ENCODE results near the gene RNF223. TPM values are rescaled to one million over a fixed set of nuclear protein-coding genes. Genes with fewer than 3 reads are reported as not detected.

The RNF223 gene
- total RNA-seq, 1 experiment from 2014 or later, result not detected

DNA sequence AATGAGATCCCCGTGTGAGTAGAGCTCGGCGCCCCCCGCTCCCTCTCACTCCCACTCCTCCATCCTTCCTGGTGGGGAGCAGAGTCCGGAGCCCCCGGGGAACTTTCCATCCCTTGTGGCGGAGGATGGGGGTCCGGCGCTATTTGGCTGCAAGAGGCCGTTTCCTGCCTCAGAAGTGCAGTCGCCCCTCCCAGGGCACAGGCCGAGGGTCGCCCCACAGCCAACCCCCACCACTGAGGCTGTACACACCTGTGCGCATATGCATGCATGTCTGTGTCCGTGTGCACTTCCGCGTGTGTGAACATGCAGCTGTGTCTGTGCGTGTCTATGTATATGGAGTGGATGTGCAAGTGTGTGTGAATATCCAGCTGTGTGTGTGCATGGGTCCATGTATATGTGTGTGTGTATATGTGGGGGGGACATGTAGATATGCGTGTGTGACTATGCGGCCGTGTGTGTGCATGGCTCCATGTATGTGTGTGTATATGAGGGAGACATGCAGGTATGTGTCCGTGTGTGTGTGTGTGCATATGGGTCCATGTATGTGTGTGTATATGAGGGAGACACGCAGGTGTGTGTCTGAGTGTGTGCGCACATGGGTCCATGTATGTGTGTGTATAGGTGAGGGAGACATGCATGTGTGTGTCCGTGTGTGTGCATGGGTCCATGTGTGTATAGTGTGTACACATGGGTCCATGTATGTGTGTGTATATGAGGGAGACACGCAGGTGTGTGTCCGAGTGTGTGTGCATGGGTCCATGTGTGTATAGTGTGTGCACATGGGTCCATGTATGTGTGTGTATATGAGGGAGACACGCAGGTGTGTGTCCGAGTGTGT is 21.9 kb downstream of the RNF223 start:
- DNase-seq (ENCODE audit: low spot score) (no peak), ATAC-seq (no peak)
- POLR2A ChIA-PET, result no interaction called here
- H3K27me3 Mint-ChIP-seq (ENCODE audit: low read depth), result peaks cover 4% of the 10 kb centered on the region
- CTCF ChIA-PET, result interaction anchor here (2.0 kb wide), 1 partner anchor 11 kb away, joined by 7 read pairs; no protein-coding TSS in a partner anchor
- peaks cover 6% of the 10 kb centered on the region for H3K9me3 Mint-ChIP-seq
- peak overlapping the region; percentile 41 for H3K27ac Mint-ChIP-seq
- no peak overlapping the region for H3K4me3 Mint-ChIP-seq
- no peaks in the 10 kb centered on the region for H3K4me1 Mint-ChIP-seq
- H3K36me3 Mint-ChIP-seq, result peaks cover 17% of the 10 kb centered on the region
- TF ChIP-seq, protein P1, sequence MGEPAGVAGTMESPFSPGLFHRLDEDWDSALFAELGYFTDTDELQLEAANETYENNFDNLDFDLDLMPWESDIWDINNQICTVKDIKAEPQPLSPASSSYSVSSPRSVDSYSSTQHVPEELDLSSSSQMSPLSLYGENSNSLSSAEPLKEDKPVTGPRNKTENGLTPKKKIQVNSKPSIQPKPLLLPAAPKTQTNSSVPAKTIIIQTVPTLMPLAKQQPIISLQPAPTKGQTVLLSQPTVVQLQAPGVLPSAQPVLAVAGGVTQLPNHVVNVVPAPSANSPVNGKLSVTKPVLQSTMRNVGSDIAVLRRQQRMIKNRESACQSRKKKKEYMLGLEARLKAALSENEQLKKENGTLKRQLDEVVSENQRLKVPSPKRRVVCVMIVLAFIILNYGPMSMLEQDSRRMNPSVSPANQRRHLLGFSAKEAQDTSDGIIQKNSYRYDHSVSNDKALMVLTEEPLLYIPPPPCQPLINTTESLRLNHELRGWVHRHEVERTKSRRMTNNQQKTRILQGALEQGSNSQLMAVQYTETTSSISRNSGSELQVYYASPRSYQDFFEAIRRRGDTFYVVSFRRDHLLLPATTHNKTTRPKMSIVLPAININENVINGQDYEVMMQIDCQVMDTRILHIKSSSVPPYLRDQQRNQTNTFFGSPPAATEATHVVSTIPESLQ (CRISPR knock-in tag; IDR thresholded peaks at IDR 0.05), result no peak
- TF ChIP-seq AFF4 (CRISPR knock-in tag; IDR thresholded peaks at IDR 0.05; ENCODE audit: borderline replicate concordance), result no peak
- TF ChIP-seq ZNF423 (CRISPR knock-in tag; IDR thresholded peaks at IDR 0.05), result no peak
- no peak for TF ChIP-seq ZBTB21 (CRISPR knock-in tag; IDR thresholded peaks at IDR 0.05; ENCODE audit: borderline replicate concordance)
- no peak for TF ChIP-seq NR3C1 (CRISPR knock-in tag; conservative IDR thresholded peaks at IDR 0.05; ENCODE audit: low read depth)
- TF ChIP-seq, protein P2, sequence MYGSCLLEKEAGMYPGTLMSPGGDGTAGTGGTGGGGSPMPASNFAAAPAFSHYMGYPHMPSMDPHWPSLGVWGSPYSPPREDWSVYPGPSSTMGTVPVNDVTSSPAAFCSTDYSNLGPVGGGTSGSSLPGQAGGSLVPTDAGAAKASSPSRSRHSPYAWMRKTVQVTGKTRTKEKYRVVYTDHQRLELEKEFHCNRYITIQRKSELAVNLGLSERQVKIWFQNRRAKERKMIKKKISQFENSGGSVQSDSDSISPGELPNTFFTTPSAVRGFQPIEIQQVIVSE (CRISPR knock-in tag; IDR thresholded peaks at IDR 0.05; ENCODE audit: borderline replicate concordance), result no peak
- no peak for TF ChIP-seq SMAD3 (CRISPR knock-in tag; IDR thresholded peaks at IDR 0.05; ENCODE audit: borderline replicate concordance)
- no peak for TF ChIP-seq NFATC4 (CRISPR knock-in tag; IDR thresholded peaks at IDR 0.05)
- TF ChIP-seq OVOL2 (CRISPR knock-in tag; IDR thresholded peaks at IDR 0.05; ENCODE audit: borderline replicate concordance), result no peak
- TF ChIP-seq, protein P3, sequence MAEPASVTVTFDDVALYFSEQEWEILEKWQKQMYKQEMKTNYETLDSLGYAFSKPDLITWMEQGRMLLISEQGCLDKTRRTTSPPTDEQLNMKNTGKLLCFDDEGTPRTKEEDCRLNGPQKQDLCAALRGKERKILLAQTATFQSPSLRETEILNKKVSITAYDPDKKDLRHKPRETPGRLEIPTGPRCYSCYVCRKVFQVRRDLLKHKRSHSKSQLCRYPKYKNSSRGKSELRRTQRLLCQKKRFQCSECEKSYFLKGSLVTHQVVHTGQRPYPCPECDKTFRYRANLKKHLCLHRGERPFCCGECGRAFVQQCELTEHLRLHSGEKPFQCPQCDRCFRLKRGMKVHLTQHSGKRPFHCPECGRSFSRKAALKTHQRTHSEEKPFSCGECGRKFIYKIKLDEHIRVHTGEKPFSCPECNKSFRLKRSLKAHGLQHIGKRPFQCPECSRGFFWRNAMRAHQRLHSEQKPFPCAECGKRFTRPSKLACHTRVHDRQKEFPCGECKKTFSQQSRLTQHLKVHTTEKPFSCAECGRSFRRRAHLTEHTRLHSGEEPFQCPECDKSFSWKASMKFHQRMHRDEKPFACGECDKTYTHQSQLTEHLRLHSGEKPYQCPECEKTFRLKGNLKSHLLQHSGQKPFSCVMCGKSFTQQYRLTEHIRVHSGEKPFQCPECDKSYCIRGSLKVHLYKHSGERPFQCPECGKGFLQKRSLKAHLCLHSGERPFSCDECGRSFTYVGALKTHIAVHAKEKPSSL (CRISPR knock-in tag; conservative IDR thresholded peaks at IDR 0.05), result no peak
- TF ChIP-seq, protein P4, sequence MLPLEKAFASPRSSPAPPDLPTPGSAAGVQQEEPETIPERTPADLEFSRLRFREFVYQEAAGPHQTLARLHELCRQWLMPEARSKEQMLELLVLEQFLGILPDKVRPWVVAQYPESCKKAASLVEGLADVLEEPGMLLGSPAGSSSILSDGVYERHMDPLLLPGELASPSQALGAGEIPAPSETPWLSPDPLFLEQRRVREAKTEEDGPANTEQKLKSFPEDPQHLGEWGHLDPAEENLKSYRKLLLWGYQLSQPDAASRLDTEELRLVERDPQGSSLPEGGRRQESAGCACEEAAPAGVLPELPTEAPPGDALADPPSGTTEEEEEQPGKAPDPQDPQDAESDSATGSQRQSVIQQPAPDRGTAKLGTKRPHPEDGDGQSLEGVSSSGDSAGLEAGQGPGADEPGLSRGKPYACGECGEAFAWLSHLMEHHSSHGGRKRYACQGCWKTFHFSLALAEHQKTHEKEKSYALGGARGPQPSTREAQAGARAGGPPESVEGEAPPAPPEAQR (CRISPR knock-in tag; IDR thresholded peaks at IDR 0.05), result no peak
- no peak for TF ChIP-seq RORB (CRISPR knock-in tag; IDR thresholded peaks at IDR 0.05)
- no peak for TF ChIP-seq STAT6 (CRISPR knock-in tag; conservative IDR thresholded peaks at IDR 0.05; ENCODE audit: low read depth)
- TF ChIP-seq, protein P5, sequence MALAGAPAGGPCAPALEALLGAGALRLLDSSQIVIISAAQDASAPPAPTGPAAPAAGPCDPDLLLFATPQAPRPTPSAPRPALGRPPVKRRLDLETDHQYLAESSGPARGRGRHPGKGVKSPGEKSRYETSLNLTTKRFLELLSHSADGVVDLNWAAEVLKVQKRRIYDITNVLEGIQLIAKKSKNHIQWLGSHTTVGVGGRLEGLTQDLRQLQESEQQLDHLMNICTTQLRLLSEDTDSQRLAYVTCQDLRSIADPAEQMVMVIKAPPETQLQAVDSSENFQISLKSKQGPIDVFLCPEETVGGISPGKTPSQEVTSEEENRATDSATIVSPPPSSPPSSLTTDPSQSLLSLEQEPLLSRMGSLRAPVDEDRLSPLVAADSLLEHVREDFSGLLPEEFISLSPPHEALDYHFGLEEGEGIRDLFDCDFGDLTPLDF (CRISPR knock-in tag; IDR thresholded peaks at IDR 0.05), result no peak
- no peak for TF ChIP-seq KAT7 (CRISPR knock-in tag; IDR thresholded peaks at IDR 0.05; ENCODE audit: borderline replicate concordance)
- no peak for TF ChIP-seq SOX15 (CRISPR knock-in tag; IDR thresholded peaks at IDR 0.05)
- TF ChIP-seq ZNF281 (CRISPR knock-in tag; IDR thresholded peaks at IDR 0.05), result no peak
